Measurements from ENCODE around the gene ASB18. TPM values are rescaled to one million over a fixed set of nuclear protein-coding genes. Genes with fewer than 3 reads are reported as not detected.

The ASB18 gene
- total and polyA plus RNA-seq, 2 of the 13 experiments (the other 11 are each of a cell fraction or from before 2014, with no cell fraction given): not detected

DNA sequence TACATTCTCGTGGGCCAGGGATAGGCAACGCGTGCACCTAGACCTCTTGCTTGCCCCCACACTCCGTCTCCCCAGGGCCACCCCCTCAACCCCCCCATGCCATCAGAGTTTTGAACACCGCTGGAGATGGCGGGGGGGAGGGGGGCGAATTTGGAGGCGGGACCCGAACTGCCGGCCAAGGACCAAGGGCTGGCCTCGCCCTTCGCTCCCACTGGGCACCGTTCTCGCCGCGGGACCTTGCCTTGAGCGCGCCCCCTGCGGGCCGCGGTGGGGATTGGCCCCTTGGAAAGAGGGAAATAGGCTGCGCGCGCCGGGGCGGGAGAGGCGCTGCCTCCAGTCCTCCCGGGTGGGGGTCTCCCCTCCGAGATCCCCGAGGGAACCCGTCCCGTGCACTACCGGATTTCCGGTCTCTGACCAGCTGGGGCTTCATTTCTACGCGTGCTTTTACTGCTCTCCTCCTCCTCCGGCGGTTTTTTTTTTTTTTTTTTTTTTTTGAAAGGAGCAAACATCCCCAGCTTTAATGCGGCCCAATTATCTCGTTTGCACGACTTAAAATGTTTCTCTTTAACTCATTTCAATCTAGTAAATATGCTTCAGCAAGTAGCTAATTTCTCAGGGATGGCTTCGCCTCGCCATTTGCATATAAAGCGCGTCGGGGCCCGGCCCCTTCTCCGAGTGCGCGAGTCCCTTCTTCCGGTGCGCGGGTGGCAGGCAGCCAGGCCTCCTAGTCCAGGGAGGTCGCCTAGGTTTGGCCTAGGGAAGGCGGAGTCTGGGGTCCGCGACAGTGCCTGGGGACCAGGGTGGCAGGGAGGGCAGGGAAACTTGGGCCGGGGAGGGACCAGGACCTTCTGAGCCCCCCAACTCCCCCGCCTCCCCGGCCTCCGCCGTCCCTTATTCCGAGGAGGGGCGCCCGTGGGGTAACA, 86.0 kb downstream of the ASB18 start (continued):
- TF ChIP-seq RBFOX2 (IDR thresholded peaks at IDR 0.05; ENCODE audit: low read depth, low read length): no peak
- TF ChIP-seq ZC3H4 (CRISPR knock-in tag; IDR thresholded peaks at IDR 0.05; ENCODE audit: borderline replicate concordance): no peak
- no peak for TF ChIP-seq MAZ (IDR thresholded peaks at IDR 0.05; ENCODE audit: borderline replicate concordance, low read depth, low read length)
- TF ChIP-seq MAZ (CRISPR knock-in tag; IDR thresholded peaks at IDR 0.05; ENCODE audit: low read depth): no peak
- no peak for TF ChIP-seq LCORL (IDR thresholded peaks at IDR 0.05)
- no peak for TF ChIP-seq LCORL (CRISPR knock-in tag; IDR thresholded peaks at IDR 0.05)
- TF ChIP-seq, protein P1, sequence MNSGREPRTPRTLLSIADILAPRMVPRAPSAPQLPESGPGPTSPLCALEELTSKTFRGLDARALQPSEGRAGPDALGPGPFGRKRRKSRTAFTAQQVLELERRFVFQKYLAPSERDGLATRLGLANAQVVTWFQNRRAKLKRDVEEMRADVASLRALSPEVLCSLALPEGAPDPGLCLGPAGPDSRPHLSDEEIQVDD (CRISPR knock-in tag; IDR thresholded peaks at IDR 0.05; ENCODE audit: borderline replicate concordance): no peak
- no peak for TF ChIP-seq RFXAP (CRISPR knock-in tag; IDR thresholded peaks at IDR 0.05; ENCODE audit: borderline replicate concordance)
- no peak for TF ChIP-seq ZNF326 (CRISPR knock-in tag; IDR thresholded peaks at IDR 0.05; ENCODE audit: borderline replicate concordance)
- no peak for TF ChIP-seq ZNF33A (CRISPR knock-in tag; IDR thresholded peaks at IDR 0.05; ENCODE audit: borderline replicate concordance)
- TF ChIP-seq ZNF101 (CRISPR knock-in tag; IDR thresholded peaks at IDR 0.05; ENCODE audit: borderline replicate concordance, low read depth): no peak
- no peak for TF ChIP-seq PCBP2 (optimal IDR thresholded peaks at IDR 0.05; ENCODE audit: low read depth, low read length, poor library complexity, severe bottlenecking)
- TF ChIP-seq ZNF451 (CRISPR knock-in tag; IDR thresholded peaks at IDR 0.05): no peak
- TF ChIP-seq ZNF549 (CRISPR knock-in tag; IDR thresholded peaks at IDR 0.05): no peak
- TF ChIP-seq, protein P2, sequence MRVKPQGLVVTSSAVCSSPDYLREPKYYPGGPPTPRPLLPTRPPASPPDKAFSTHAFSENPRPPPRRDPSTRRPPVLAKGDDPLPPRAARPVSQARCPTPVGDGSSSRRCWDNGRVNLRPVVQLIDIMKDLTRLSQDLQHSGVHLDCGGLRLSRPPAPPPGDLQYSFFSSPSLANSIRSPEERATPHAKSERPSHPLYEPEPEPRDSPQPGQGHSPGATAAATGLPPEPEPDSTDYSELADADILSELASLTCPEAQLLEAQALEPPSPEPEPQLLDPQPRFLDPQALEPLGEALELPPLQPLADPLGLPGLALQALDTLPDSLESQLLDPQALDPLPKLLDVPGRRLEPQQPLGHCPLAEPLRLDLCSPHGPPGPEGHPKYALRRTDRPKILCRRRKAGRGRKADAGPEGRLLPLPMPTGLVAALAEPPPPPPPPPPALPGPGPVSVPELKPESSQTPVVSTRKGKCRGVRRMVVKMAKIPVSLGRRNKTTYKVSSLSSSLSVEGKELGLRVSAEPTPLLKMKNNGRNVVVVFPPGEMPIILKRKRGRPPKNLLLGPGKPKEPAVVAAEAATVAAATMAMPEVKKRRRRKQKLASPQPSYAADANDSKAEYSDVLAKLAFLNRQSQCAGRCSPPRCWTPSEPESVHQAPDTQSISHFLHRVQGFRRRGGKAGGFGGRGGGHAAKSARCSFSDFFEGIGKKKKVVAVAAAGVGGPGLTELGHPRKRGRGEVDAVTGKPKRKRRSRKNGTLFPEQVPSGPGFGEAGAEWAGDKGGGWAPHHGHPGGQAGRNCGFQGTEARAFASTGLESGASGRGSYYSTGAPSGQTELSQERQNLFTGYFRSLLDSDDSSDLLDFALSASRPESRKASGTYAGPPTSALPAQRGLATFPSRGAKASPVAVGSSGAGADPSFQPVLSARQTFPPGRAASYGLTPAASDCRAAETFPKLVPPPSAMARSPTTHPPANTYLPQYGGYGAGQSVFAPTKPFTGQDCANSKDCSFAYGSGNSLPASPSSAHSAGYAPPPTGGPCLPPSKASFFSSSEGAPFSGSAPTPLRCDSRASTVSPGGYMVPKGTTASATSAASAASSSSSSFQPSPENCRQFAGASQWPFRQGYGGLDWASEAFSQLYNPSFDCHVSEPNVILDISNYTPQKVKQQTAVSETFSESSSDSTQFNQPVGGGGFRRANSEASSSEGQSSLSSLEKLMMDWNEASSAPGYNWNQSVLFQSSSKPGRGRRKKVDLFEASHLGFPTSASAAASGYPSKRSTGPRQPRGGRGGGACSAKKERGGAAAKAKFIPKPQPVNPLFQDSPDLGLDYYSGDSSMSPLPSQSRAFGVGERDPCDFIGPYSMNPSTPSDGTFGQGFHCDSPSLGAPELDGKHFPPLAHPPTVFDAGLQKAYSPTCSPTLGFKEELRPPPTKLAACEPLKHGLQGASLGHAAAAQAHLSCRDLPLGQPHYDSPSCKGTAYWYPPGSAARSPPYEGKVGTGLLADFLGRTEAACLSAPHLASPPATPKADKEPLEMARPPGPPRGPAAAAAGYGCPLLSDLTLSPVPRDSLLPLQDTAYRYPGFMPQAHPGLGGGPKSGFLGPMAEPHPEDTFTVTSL (CRISPR knock-in tag; IDR thresholded peaks at IDR 0.05; ENCODE audit: borderline replicate concordance): no peak
- TF ChIP-seq ZNF7 (CRISPR knock-in tag; IDR thresholded peaks at IDR 0.05): no peak
- no peak for TF ChIP-seq RFX1 (IDR thresholded peaks at IDR 0.05)
- peak; percentile 49; the same call in 1 of the 2 replicates for TF ChIP-seq ZNF501 (CRISPR knock-in tag; IDR thresholded peaks at IDR 0.05)
